GM12872 (cell line): ENCODE data around the gene LRRC52.

Experiments
- TF ChIP-seq, protein P1 (sequence below): IDR thresholded peaks from 3 replicates; pipeline ENCODE4 v1.5.1; 2011; ENCODE audit warnings: low read depth, mild to moderate bottlenecking, low read length, moderate library complexity; ENCODE audit not compliant: insufficient read depth

LRRC52 gene

DNA sequence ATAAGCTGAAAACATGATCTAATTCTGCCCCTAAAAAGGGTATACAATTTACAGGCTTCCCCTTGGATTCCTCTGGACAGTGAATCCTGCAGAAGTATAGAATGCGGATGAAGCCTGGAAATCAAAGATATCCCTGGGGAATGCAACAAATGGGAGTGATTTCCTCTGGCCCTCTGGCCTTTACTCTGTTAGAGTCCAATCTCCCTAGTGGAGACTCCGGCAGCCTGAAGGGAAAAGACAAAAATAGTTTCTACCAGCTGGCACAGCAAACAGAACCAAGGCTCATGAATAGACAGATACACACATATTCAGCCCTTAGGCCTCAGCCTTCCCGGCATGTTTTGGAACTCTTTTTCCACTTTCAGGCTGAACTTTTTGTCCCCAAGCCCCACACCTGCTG lies 3.9 kb upstream of the LRRC52 start:
- TF ChIP-seq, protein P1, sequence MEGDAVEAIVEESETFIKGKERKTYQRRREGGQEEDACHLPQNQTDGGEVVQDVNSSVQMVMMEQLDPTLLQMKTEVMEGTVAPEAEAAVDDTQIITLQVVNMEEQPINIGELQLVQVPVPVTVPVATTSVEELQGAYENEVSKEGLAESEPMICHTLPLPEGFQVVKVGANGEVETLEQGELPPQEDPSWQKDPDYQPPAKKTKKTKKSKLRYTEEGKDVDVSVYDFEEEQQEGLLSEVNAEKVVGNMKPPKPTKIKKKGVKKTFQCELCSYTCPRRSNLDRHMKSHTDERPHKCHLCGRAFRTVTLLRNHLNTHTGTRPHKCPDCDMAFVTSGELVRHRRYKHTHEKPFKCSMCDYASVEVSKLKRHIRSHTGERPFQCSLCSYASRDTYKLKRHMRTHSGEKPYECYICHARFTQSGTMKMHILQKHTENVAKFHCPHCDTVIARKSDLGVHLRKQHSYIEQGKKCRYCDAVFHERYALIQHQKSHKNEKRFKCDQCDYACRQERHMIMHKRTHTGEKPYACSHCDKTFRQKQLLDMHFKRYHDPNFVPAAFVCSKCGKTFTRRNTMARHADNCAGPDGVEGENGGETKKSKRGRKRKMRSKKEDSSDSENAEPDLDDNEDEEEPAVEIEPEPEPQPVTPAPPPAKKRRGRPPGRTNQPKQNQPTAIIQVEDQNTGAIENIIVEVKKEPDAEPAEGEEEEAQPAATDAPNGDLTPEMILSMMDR = no peak

- TF ChIP-seq, protein P1 = no peak
Observed at GRCh38 chr1:165542015-165542631, 1.7 kb upstream of the LRRC52 start.

DNA sequence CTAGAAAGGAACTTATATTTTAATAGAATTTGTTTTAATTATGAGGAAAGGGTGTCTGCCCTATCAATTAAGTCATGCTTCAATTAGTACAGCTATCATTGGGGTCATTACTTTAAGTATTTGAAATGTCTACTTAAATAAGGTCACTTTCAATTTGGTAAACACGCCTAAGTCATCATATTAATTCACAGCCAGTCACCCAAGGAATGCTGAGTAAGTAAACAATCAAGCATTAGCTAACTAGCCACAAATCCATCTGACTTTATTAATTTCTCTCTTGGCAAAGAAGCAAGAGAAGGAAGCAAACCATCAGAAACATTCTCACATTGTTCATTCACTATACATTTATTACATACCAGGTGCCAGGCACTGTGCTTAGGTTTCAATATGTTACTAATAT lies 1.2 kb upstream of the LRRC52 start:
- TF ChIP-seq, protein P1 = no peak

DNA sequence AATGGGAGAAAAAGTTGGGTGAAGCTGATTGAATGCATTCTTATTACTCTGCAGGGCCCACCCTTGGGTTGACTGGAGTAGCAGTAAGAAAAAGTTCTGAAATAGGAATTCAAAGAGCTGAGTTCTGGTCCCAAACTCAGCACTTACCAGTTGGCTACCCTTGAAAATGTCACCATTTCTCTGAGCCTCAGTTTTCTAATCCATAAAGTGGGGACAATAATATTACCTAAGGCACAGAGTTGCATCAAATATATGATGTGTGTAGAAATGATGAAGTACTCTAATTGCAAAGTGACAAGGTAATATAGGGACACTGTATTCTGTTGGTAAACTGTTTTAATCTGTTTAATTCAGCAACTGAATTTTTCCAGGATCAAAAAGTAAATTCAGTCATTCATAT lies 1.2 kb downstream of the LRRC52 start:
- TF ChIP-seq, protein P1 = no peak

DNA sequence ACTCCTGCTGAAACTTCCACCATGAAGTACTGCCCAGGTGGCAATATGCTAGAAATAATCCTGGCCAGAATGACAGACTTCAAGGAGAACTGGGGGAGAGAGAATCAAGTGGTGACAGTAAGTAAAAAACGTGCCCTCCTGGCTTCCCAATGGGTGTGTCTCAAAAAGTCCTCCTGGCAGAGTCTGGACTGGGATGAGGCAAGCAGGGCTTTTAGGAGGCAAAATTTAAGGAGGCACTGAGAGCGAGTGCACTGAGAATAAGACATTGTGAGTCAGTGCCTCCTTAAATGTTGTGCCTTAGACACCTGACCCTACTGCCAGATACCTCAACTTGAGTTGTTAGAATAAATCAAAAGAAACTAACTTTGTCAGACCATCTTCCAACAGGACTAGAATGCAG lies 2.2 kb downstream of the LRRC52 start:
- TF ChIP-seq, protein P1 = no peak

DNA sequence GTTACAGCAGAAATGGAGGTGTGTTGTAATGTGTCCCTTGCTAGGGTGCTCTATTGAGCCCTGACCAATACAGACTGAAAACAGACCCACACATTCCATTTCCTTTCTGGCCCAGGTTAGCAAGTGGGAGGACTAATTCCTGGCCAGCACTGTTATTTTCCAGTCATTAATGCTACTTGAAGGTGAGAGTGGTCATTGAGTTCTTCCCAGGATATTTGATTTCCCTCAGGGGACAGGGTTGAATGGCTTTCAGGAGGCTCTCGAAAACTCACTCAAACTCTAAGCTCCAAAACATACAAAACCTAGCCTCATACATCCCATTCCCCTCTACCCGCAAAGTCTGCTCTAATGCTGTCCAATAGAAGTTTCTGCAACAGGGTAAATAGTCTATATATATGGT lies 6.2 kb downstream of the LRRC52 start:
- TF ChIP-seq, protein P1 = no peak

GRCh38 chr1:165551469-165551868 lies 7.7 kb downstream of the LRRC52 start:
- TF ChIP-seq, protein P1 = no peak
